Inflammatory macrophage treated with lipopolysaccharide for 4 hours (primary cell): Measurements from ENCODE around the gene TSPAN8.
"Not testable (repeated sequence)": the region's sequence is repeated elsewhere in the genome, so short reads cannot be mapped to it uniquely, and the experiment has no call there.

Experiments
- DNase-seq: peaks from one replicate; pipeline ENCODE4 v3.0.0-alpha.2; 2020

TSPAN8 gene

DNA sequence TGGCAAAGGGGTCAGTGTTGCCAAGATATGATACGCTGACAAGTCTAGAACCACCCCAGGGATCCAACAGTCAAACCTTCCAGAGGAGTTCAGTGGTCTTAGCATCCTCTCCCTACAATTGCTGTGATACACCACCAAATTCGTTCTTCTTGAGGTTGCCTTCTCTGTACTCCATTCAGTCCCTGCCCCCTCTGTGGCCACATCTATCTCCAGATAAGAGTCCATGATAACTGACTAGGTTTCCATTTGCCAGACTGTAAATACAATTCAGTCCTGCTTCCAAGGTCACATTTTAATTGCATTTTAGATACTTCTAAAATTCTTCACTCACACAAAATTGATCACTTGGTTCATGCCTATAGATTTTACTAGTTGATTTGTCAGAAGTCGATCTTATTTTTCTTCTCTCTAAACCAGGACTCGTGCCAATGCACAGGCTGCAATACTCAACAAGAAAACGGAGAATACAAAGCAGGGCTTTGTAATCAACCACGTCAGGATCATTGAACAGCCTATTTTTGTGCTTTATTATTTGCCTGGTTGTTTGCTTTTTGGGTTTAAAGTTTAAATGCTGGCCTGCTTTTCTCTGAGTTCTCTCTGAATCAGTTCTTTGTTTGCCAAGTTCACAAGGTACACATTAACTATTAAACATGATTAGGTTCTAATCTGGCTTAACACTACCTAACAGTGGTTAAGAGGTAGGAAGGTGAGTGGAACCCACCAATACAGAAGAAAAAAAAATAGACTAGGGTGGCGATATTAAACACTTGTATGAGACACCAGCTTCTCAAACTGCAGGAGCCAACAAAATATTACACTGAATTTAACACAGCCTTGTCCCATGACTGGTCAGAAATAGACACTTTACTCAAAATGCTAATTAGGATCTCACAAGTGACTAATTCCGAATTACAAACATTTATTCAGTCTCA is 5.3 kb upstream of the TSPAN8 start:
- DNase-seq, result no peak

DNA sequence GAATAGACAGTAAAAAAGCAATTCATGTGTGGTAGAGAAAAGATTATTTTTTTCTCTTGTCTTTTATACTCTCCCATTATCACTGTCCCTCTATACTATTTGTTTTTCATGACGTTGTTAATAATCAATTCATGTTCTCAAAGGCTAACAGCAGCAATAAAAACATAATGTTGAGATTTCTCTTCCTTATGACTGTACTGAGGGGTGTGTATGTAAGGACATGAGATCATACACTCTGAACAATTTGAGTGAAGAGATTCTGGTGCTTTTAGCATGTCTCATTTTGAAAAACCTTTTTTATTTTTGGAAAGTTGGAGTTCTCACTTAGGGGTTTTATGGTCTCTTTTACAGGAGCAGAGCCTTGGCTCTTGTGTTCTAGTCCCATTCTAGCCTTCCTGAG is 3.8 kb upstream of the TSPAN8 start:
- DNase-seq, result no peak

DNA sequence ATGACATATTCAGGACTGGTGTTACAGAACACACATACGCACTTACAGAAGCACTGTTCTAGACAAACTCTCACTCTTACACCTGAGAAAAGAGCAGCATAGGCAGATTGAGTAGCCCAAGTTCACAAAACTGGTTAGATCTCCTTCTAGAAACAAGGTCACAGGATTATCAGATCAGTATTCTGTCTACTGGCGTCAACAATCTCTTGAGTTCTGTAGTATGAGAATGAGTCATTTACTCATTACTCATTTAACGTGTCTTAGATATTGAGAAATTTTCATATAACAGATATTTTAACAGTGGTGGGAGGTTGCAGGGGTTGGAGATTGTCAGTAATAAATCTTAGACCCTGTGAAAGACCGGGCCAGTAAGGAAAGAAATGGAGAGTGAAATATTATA is 2.8 kb upstream of the TSPAN8 start:
- no peak for DNase-seq

DNA sequence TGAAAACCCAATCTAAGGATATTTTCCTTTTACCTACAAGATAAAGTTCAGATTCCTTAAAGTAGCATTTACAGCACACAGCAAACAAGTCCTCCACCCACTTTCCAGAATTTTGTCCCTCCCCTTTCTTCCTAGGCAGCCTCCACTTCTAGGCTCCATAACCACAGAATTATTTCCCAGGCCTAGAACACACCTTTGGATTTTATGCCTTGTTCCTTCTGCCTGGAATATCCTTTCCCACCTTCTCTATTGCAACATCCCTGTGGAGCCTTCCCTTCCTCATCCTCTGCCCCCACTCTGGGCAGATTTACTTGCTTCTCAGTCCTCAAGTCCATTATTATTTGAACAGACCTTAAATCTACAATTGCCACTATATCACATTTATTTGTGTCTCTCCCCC is 2.1 kb upstream of the TSPAN8 start:
- no peak for DNase-seq

DNA sequence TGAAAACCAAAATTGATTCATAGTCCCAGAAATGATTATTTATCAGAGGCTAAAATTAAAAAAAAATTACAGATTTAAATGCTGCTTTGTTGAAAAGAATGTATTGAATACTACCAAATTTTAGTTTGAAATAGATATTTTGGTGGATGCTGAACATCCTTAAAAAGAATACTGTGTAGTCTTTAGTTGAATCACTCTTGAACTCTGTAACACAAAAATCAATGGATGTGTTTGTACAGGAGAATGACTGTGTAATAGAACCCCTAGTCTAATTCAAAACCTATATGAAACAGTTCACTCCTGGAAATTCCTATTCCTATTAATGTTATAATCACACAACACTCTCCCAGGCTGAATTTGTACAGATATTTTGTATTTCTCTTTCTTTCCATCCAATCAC is 1.5 kb upstream of the TSPAN8 start:
- no peak for DNase-seq

DNA sequence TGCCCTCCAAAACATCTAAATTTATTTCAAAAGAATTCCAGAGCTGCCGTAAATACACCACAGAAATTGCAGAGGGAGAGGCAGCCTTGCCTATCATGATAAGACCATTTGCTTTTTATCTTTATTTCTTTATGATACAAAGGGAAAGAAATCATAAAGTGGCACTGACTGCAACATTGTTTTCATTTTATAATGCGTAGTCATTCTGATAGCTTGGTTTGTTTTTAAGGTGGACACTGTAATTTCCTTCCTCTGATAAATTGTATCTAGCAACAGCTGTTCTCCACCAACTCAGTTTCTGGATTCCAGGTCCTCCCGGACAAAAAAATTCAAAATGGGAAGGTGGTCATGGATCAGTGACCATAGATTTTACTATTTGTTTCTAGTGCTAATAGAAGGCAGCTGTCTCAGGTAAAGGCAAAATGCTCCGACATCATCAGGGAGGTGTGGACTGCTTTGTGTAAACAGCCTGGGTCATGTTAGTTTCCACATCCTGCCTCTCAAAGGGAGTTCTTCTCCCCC is 623 bp upstream of the TSPAN8 start:
- DNase-seq, result no peak

DNA sequence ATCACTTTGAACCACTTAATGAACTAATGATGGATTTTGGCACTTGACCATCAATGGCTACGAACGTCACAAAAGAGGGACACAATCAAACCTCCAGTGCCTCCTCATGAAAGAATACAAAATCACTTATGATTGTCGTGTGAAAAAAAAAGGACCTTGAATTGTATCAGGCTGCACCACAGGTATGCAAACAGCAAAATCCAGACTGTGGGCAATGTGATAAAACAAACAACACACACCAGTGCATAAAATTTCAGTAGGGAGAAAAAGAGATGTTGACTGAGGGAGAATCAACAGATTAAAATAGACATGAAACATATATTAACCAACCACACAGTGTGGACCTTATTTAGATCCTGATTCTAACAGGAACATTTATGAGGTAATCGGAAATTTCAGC is 2.6 kb downstream of the TSPAN8 start:
- no peak for DNase-seq

DNA sequence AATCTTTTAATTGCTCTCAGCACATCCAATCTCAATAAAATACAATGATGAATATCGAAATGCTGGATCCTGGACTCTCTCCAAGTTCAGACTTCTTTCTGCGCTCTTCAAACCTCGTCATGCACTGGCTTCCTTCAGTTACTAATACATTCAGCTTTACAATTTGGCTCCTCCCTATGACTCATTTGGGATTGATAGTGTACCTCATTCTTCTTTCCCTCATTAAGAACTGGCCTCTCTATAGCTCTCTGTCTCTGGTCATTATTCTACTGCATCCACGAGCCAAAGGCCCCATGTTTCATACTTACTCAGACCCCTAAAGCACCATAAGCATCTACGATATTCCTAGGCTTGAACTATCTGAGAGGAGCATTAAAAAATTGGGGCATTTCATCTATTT is 4.9 kb downstream of the TSPAN8 start:
- no peak for DNase-seq

DNA sequence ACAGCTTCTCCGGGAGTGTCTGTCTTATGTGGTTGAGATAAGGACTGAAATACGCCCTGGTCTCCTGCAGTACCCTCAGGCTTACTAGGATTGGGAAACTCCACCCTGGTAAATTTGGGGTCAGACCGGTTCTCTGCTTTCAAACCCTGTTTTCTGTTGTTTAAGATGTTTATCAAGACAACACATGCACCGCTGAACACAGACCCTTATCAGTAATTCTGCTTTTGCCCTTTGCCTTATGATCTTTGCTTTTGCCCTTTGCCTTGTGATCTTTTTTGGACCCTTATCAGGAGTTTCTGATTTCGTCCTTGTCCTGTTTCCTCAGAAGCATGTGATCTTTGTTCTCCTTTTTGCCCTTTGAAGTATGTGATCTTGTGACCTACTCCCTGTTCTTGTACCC is 7.8 kb downstream of the TSPAN8 start:
- DNase-seq, result not testable (repeated sequence)

DNA sequence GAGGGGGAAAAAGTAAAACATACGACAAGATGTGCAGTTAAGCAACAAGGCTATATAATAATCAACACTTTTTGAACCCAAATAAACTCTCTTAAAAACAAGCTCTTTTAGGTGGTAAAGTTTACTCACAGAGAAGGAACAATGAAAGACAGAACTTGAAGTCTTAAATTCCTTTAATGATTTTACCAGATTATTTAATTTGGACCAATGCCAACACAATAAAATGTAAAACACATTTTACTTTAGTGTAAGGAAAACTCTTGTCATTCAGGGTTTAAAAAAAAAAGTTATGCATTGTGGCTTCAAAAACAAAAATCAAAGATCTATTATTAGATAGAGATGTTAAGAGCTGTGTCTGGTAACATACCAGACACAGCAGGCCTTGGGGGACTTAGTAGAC is 13.1 kb downstream of the TSPAN8 start:
- DNase-seq, result no peak

DNA sequence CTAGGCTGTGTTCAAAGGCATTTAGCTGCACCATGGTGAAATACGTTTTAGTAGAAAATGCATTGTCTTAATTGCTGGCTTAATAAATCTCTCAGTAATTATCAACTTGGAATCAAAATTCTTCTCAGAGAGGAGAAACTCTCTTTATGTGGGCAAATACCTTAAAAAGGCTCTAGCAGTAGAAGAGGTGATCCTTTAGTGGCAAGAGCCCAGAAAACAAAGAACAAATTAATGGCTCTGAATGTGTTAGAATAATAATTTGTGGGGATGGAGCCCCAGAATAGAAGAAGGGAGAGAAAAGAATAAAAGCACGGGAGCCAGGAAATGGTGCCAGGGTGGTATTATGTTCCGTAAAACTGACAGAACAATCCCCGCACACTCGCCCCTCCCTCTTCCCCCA is 14.8 kb downstream of the TSPAN8 start:
- no peak for DNase-seq

DNA sequence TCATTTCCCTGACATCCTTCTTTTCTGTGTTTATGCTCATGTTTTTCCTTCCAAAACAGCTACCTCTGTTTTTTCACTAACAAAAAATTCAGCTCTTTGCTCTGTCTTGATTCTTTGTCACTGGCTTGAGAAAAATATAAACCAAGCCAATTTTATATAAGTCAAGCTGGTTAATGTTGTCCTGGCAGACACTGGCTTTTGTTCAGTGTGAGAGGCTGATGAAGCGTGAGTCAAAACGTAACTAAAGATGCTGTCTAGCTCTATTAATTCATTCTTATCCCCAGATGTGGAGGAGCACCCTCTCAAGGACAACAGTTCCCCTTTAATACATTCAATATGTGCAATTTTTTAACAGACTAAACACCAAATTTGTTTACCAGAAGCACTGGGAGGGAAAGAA is 15.8 kb downstream of the TSPAN8 start:
- DNase-seq, result no peak

DNA sequence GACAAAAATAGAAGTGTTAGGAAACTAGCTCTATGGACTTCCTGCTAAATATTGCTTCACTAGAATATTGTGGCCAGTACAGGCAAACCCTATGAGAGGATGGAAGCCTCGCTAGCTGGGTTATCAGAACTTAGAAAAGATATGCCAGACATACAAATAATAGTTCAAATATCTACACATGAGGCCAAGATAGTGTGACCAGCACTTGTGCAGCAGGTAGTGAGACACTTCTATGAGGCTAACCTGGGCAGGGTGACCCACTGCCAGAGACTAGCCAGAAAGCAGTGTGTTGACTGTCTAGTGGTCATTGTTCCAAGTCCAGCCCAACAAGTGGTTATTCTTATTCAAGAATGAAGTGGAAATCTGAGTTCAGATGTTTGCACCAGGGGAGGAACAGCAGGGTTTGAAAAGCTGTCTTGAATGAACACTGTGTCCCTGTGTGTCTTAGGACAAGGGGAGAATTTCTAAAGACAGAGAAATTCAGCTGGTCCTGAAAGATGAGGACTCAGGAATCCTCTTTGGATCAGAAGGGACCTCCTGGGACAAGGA is 16.3 kb downstream of the TSPAN8 start:
- DNase-seq, result no peak

DNA sequence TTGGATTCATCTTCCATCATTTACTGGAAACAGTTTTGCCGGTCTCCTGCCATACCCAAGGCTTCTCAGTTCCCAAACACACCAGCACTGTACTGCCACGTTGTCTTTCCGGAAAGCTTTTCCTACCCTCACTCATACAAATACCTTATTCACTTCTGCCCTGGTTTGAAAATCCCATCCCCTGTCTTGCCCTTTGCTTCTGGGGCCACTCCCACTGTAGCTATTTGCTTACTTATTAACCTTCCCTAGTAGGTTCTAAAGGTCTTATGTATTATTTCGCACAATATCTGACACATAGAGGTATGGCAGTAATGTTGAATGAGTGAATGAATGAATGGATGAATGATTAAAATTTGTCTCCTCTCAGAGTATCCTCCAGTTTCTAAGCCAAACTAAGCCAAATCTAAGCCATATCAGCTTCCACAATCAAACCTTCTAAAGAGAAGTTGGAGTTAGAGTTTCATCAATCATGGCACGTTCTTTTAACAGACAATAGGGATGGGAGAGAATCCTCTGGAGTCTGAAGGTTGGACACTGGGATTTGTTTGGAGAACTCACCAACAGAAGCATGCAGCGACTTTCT is 18.6 kb downstream of the TSPAN8 start:
- no peak for DNase-seq

DNA sequence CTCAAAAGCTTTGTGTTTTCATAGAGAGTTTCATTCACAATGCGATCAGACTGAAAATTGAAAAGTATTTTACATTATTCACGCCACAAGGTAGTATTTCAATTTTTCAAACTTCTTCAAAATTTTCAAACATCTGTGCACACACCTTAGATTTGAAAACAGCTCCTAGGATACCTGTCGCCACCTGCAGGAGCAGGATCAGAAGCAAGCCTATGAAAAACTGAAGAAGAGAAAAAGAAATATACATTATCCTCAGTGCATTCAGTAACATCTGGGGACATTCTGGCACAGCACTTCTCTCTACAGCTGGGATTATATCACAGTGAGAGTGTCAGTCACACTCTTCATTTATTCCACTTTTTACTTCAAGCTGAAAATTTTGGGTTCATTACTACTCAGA is 19.8 kb downstream of the TSPAN8 start:
- DNase-seq, result no peak

DNA sequence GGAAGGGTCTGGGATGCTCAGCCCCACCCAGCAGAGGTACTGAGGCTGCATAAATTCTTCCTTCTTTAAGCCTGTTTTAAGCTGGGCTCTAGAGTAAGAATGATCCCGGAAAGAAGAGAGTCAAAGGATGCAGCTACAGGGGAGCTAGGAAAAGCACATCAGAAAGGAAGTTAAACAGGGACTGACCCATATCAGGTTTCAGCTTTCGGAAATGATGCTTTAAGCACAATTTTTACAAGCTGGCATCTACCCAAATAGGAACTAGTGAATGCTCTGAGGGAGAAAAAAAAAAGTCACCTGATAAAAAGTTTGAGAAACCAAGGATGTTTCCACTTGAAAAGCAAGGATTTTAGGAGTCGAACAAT is 22.0 kb downstream of the TSPAN8 start:
- no peak for DNase-seq

DNA sequence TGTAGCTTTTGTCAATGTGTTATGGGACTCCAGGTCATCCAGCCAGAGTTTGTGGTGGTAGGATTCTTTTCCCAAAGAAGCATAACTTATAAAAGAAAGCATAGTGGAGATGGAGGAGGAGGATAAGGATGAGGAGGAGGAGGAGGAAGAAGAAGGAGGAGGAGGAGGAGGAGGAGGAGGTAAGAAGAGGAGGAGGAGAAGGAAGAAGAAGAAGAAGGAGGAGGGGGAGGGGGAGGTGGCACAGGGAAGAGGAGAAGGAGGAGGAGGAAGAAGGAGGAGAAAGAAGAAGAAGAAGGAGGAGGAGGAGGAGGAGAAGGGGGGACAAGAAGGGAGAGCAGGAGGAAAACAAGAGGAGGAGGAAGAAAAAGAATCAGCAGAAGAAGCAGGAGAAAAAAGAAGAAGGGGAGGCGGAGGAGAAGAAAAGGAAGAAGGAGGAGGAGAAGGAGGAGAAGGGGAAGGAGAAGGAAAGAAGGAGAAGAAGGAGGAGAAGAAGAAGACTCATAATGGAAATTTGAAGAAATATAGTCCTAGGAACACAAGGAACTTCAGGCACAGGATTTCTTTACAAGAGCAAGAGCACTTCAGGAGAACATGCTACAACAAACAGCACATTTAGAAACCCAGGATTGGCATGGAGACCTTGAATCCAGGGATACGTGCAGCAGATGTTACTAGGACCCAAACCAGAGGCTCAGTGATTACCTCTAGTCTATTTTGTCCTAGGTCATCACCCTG is 22.6 kb downstream of the TSPAN8 start:
- DNase-seq, result no peak

DNA sequence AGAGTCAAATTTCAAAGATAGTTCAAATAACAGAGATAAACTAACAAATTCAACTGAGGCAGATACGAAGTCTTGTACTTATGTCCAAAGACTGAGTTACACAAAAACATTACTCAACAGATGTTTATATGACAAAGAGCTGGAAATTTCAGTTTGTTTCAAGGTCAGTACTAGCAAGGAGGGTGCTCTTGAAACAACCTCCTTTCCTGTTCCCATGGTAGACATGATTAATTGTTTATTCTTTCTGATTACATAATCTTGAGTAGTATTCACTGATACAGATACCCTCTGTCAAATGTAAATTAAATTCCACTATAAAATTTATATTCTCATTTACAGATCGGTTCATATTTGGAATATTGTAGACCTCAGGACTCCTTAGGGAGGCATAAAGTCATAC is 23.4 kb downstream of the TSPAN8 start:
- no peak for DNase-seq

DNA sequence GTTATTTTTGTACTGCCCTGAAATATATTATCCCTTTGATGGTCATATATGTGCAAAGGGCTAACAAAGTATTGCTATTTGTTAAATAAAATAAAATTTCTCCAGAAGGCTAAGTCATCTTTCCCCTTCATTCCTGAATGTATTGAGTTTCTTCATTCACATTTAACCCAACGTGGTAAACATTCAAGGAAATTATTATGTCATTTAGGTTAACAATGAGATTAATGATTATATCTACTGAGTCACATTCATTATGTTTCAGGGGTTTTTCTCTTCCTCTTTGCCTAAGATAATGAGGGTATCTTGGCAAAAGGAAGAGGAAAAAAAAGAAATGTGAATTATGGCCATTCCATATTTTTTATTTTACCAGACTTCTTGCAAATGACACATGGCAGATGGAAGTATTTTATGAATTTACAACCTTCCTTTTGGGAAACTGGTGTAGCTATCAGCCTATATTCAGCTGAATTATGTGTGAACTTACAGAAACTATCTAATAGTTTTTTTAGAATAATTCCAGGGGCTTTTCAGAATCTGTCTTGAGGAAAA is 27.2 kb downstream of the TSPAN8 start:
- DNase-seq, result no peak

DNA sequence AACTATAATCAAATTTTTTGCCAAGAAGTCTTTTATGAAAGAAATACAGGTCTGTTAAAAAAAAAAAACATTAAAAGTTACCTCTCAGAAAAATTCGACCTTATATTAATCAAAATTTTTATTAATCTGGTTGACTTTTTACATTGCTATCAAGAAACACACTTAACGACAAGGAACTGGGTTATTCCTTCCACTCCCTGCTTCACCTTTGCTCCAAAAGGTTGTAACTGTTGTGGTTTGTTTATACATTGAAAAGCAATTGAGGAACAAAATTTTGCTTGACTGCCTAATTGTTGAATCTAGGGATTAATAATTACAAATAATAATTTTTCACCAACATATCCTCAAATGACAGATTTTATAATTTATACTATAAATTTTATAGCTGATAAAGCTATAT is 28.4 kb downstream of the TSPAN8 start:
- DNase-seq, result no peak

DNA sequence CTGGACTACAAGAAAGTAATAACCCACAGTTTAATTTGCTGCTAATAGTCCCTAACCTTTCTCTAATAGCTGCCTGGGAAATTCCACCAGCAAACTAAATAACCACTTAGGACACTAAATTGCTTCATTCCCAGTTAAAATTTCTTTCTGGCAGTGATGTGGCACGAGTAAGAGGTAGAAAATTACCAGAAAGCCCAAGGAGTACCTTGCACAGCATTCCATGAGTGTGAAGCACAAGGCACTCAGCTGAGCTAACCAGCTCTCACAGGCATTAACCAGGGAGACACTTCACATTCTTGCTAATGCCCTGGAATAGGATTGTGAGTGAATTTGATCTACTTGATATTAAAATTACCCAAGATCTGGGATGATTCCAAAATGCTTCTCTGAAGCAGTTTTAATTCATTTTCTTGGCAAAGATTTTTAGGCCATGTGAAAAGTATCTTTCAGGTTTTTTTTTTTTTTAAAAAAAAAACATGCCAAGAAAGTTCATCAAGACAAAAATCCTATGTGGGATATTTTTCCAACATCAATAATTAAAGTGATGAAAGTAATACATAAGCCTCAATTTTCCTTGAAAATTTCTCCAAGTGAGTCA is 29.5 kb downstream of the TSPAN8 start:
- no peak for DNase-seq

DNA sequence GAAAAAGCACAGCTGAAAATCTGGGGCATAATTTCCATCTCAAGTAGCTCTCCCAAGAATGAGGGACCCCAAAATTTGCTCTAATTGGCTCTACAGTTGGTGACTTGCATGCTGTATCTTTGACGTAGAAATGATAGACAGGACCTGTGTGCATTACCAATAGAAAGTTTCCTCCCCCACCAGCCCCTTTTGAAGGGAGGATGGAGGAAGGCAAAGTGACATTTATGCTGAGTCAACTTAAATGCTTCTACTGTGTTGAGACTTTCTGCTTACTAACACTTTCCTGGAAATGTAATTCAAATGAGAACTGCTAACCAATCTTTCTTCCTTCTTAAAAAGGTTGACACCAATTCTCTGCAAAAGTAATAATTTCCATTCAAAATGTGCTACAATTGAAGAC is 31.9 kb downstream of the TSPAN8 start:
- no peak for DNase-seq

DNA sequence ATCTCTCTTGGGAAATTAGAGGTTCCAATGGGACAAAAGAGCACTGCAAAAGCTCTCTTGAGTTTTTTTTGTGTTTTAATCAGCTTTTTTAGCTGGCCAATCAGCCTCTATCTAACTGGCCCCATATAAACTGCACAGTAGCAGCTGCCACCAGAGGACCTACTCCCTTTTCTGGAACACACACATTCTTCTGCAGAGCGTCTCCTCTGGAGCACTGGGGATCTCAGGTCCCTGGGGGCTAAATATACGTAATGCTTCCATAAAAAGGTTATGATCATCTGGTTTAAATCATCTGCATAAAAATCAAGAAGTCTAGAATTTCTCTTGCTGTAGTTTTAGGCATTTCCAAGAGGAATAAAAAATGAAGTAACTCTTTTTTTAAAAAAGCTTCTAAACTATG is 32.3 kb downstream of the TSPAN8 start:
- no peak for DNase-seq
